Activated T-helper 9 cell treated with anti-CD3 and anti-CD28 coated beads, Interleukin-2, amount 50 U/mL, for 16 hours (primary cell): ENCODE results near the gene AP2S1.
A peak's percentile ranks its signal among the peaks of the same experiment; 100 is the strongest.
"Not testable (repeated sequence)": the region's sequence is repeated elsewhere in the genome, so short reads cannot be mapped to it uniquely, and the experiment has no call there.

Source experiments
- DNase-seq: peaks from one replicate; pipeline ENCODE4 v3.0.0-alpha.2; 2020; ENCODE audit warnings: low read depth

The AP2S1 gene

GRCh38 chr19:46841458-46842083 lies 9.1 kb downstream of the AP2S1 start:
- no peak for DNase-seq

GRCh38 chr19:46840498-46840942 lies 10.1 kb downstream of the AP2S1 start:
- DNase-seq: peak; percentile 13

GRCh38 chr19:46839752-46840497 lies 10.7 kb downstream of the AP2S1 start:
- DNase-seq: no peak

DNA sequence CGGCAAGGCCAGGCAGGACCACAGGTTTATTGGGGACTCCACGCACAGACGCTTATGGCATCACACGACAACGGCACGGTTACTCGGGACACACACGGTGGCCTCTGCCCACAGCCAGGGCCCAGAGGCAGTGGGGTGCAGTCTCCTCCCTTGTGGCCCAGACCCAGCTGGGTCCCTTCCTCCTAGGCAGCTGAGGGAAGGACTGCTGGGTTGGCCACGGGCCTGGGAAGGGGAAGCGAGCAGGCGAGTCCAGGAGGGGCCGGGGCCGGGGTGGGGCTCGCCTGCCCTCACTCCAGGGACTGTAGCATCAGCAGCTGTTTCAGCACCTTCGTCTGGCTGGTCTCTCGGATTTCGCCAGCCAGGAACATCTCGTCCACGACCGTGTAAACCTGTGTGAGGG lies 12.5 kb downstream of the AP2S1 start:
- no peak for DNase-seq

DNA sequence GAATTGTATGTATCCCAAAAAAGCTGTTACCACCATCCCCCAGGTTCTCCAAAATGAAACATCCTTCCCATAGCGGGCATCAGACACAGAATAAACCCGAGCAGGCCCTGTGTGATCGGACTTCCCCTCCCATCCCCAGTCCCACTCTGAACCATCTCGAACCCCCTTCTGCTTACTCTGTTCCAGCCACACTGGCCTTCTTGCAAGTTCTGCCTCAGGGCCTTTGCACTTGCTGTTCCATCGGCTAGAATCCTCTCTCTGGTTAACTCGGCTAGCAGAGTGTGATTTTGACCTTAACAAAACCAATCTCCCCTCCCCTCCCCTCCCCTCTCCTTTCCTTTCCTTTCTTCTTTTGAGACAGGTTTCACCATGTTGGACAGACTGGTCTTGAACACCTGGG lies 15.7 kb downstream of the AP2S1 start:
- no peak for DNase-seq

- DNase-seq: no peak
Observed at GRCh38 chr19:46834121-46834520, 16.5 kb downstream of the AP2S1 start.

GRCh38 chr19:46830864-46831263 lies 19.8 kb downstream of the AP2S1 start:
- no peak for DNase-seq

DNA sequence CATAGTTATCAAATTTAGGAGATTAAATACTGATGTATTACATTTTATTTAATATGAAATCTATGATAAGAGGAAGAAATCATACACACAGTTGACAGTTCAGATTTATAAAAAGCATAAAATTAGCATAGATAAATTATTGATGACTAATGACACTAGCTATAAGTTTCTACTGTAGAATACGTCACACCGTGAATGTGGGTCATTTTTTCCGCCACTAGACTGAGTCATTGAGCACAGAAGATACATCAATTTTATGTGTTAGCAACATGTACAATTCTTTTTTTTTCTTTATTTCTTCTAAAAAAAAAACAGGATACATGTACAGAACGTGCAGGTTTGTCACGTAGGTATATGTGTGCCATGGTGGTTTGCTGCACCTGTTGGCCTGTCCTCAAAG lies 22.2 kb downstream of the AP2S1 start:
- DNase-seq: peak; percentile 49

DNA sequence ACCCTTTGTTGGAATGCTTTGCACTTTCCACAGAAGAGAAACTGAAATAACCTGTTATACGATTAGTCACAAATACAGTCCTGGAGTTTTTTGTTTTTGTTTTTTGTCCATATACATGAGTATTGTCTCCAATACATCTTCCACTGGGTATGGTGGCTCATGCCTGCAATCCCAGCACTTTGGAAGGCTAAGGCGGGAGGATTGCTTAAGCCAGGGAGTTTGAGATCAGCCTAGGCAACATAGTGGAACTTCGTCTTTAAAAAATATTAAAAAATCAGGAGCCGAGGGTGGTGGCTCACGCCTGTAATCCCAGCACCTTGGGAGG lies 25.0 kb downstream of the AP2S1 start:
- no peak for DNase-seq

- no peak for DNase-seq
Observed at GRCh38 chr19:46824890-46825730, 25.5 kb downstream of the AP2S1 start.

DNA sequence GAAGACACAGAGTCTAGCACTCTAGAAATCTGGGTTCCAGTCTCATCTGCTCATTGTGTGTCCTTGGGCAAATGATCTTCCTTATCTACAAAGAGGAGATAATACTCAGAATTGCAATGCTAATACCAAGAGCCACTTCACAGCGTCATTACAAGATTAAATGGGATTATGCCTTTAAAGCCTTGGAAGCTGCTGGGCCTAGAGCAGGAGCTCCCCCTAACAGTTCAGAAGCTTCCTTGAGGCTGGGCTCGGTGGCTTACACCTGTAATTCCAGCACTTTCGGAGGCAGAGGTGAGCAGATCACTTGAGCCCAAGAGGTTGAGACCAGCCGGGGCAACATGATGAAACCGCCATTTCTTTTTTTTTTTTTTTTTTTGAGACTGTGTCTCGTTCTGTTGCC lies 27.6 kb downstream of the AP2S1 start:
- DNase-seq: no peak

DNA sequence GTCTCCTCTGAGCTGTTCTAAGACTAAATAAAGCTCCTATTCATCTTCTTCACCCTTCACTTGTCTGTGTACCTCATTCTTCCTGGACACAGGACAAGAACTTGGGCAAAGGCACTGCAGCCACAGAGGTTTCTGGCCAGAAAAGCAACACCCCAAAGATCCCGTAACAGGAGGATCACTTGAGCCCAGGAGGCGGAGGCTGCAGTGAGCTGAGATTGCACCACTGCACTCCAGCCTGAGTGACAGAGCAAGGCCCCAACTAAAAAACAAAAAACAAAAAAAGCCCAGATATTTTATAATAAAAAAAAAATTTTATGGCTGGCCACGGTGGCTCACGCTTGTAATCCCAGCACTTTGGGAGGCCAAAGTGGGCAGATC lies 28.2 kb downstream of the AP2S1 start:
- not testable (repeated sequence) for DNase-seq

GRCh38 chr19:46821512-46822409 lies 28.9 kb downstream of the AP2S1 start:
- DNase-seq: peak; percentile 27

DNA sequence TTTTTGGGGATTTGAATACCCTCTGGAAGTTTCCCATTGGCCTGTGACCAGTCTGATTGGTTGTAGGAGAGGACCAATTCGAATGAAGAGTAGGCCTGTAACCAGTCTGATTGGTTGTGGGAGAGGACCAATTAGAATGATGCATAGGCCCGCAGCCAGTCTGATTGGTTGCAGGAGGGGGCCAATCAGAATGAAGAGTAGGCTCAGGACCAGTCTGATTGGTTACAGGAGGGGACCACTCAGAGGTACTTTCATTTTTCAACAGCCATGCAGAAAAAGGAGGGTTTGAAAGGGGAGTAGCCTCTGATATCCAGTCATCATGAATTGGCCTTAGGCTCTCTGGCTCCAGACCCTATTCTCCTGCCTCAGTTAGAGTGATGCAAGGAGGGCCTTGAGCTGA lies 31.8 kb downstream of the AP2S1 start:
- DNase-seq: no peak

DNA sequence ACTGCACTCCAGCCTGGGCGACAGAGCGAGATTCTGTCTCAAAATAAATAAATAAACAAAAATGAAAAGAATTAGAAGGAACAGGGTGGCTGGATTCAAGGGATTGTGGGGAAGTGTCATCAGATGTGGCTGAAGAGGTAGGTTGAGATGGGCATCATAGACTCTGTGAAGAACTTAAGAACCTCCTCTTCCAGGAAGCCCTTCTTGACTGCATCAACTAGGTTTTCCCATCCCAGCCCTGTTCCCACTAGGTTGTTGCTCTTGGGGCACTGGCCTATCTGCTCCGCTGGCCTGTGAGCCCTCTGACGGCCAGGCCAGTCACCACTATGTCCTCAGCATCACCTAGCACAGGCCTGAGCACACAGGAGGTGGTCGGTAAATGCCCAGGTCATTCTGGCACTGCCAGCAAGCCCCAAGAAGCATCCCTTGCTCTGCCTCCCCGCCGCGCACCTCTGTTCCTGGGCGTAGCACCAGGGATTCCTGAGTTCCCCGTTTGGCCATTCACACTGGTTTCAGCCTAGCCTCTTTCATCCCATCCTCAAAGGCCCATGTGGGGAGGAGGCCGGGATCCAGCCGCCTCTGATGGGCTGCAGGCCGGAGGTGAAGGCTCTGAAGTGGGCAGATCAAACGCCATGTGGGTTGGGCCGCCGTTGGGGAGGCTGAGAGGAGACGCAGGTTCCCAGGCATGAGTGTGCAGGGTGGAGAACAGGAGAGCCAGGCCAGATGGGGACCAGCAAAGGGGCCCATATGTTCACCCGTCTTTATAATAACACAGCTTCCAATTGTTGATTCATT lies 34.6 kb downstream of the AP2S1 start:
- DNase-seq: no peak

- no peak for DNase-seq
Observed at GRCh38 chr19:46813839-46814358, 36.7 kb downstream of the AP2S1 start.

DNA sequence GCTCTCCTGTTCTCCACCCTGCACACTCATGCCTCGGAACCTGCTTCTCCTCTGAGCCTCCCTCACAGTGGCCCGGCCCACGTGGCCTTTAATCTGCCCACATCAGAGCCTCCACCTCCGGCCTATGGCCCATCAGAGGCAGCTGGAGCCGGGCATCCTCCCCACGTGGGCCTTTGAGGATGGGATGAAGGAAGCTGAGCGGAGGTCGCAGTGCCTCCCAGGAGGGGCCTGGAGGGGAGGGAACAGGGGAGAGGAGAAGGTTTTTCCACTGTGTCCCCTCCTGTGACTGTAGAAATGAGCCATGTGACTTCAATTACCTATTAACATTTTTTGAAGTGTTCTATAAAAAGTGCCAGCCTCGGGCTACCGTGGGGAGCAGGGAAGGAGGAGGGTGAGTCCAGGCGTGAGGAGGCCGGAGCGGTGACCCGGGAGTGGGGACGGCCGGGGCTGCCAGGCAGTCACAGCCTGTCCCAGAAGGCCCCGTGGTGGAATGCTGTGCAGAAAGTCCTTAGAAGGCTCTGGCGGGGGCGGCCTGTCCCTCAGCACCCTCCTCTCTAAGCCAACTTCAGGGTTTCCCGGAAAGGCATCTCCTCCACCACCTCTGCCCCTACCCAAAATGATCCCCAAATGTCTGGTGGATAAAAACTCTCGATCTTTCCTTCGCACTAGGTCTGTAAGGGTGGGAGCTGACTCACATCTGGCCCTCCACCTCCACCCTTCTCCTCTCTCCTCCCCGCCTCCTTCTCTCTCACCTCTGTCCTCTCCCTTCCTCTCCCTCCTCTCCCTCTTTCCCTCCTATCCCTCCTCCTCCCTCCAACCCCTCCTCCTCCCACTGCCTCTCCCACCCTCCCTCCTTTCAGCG lies 37.4 kb downstream of the AP2S1 start:
- DNase-seq: no peak

DNA sequence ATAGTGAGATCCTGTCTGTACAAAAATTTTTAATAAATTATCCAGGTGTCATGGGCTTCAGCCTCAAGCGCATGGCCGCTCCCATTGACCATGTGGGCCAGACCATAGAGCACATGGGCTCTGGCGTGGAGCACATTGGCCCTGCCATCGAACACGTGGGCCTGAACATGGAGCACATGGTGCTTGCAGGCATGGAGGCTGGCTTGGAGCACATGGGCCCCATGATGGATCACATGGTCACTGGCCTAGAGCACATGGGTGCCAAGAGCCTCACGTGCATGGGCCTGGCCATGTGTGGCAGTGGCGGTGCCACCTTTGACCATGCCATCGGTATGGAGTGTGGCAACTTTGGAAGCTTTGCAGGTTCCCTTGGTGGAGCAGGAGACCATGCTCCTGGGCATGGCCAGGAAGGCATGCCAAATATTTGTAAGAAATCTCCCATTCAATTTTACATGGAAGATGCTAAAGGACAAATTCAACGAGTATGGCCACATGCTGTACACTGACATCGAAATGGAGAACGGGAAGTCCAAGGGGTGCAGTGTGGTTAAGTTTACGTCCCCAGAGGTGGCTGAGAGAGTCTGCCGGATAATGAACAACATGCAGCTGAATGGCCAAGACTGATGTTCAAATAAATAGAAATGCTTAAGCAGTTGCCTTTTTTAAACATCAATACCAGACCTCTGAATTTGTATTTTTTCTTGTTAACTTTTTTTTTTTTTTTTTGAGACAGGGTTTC lies 40.9 kb downstream of the AP2S1 start:
- DNase-seq: no peak

GRCh38 chr19:46806656-46807055 lies 44.0 kb downstream of the AP2S1 start:
- no peak for DNase-seq
